Measurements from ENCODE around the gene PPP2R5E.

PPP2R5E gene

DNA sequence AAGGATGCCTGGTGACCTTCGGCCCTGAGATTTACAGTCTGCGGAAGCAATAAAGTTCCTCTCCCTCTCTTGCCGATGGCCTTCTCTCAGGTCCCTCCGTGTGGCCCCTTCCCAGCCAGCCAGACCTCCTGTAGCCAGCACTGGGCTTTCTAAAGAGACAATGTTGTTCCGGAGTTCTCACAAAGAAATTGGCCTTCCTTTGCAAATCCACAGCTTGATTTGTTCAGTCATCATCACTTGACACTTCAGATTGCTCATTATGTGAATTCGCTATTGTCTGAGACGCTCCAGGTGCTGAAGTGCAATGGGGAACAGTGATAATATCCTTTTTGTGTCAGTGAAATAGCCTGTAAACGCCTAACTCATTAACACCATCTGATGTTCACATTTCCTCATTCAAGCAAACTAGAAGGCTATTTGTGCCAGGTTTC is 180.8 kb downstream of the PPP2R5E start:
- DNase-seq = no peak

DNA sequence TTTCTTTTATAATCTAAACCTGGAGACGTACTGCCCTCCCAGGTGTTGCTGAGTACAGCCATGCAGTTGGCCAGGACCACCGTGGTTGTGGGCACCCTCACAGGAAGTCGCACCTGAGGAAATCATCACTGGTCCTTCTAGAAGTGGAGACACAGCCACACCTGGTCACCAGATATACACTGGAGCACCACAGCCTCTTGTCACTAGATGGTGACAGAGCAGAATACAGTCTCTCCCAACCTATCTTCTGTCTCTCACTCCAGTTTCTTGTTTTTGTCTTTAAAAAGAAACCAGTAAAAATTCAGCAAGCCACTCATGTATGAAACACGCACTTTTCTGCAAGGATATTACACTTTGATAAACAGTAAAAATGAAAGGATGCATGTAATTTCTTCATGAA is 181.4 kb downstream of the PPP2R5E start:
- no peak for DNase-seq

DNA sequence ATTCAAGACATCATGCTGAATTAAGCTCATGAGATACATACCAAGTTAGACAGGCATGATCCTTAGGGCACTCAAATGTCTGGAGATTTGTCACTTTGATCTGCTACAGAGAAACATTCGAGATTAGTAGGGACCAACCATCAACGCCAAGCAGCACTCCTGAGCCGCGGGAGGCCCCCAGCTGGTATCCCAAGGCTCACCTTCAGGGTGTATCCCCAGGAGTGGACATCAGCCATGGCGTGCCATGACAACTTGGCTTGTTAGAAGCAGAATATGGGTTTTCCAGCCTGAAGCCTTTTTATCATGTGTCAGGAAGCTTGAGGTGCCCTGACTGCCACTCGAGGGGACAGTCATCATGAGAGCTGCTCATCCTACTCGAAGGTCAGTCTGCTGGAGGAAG is 185.3 kb downstream of the PPP2R5E start:
- DNase-seq = no peak

DNA sequence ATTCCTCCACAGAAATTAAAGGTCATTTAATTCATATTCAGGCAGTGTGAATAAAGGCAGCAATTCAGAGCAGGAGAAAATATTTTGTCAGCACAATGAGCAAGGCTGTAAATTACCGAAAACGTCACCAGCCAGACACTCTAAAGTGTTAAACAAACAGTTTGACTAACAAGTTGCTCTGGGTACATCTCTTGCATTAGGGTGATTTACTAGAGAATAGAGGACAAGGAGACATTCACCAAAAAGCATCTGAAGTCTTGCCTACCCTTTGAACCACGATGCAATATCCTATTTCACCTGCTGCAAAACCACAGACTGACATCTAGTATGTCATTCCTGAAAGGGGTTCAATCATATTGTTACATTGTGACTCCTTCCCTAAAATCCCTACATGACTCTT is 197.4 kb downstream of the PPP2R5E start:
- DNase-seq = no peak

DNA sequence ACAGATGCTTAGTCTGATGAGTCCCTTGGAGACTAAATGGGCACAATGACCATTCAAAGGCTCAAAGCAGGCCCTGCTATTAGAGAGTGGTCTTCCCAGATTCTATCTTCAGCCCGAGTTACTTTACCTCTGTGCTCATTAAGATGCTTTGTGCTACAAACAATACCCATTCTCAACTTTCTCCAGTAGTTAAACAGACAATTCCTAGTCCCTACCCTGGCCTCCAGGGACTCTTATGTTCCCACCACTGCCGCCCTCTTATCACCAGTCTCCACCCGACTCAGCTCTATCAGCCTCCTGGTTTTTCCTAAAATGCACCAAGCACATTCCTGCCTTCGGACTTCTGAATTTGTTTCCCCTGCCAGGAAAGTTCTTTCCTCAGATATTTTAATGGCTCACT is 198.8 kb downstream of the PPP2R5E start:
- DNase-seq = no peak

DNA sequence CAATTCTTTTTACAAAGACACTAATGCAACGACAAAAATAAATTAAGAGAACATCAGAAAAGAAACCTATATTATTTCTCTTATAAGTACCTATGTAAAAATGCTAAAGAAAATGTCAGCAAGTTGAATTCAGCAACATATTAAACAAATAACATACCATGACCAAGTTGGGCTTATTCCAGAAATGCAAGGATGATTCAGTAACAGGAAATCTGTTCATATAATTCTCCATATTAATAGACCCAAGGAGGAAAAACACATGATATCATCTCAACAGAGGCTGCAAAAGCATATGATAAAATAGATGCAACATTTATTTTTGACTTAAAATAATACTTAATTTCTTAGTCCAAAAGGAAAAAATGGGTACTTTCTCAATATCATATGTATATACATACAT is 199.3 kb downstream of the PPP2R5E start:
- no peak for DNase-seq

DNA sequence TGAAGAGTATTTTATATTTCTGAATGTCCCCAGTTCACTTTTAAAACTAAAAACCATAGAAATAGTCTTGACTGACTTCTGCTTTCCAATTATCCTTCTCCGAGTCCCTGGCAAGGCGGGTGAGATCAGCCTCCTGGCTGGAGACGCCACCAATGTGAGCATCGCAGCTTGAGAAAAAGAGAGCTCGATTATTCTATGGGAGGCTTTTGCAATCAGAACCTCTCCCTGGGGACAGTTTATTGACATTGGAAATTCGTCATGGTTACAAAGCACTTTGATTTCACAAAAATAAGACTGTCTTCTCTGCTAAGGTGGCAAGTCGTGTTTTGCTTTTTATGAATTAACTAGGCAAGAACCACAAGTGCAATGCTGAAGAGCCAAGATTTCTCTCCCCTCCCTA is 200.8 kb downstream of the PPP2R5E start:
- no peak for DNase-seq

DNA sequence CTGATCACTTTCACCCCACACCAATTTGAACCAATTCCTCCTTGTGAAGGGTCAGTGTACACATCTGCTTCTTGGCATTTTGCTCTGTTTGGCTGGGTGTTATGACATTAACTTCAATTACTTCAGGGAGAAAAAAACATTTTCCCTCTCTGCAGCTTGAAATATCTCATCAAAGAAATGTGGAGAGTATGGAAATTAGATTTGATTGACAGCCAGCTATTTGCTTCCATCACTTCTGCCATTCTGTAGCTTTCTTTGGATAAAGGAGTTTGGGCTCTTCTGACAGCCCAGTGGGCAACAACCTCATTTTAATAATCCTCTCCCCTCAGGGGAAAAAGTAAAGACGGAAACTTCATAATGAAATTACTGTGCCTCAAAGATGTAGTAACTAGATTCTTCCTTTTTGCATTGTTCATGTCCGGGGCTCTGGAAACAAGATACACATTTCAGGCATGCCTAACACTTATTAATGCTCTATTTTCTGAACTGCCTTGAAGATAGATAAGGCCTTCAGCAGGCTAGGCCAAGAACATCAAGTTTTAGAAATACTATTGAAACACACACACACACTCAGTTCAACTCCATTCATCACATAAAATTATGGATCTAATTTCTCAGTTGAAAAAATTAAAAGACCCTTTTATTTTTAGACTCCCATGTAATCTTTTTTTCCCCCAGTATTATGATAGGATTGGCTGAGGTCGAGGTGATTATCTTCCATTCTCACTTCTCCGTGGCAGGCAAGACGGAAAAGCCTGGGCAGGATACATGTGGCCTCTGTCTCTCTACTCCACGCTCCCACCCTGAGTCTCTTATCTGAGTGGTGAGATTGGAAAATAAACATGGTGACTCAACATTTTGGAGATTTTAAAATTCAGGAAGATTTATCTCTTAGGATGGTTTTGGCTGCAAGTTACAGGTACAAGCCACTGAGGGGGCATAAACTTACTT is 214.1 kb downstream of the PPP2R5E start:
- no peak for DNase-seq

DNA sequence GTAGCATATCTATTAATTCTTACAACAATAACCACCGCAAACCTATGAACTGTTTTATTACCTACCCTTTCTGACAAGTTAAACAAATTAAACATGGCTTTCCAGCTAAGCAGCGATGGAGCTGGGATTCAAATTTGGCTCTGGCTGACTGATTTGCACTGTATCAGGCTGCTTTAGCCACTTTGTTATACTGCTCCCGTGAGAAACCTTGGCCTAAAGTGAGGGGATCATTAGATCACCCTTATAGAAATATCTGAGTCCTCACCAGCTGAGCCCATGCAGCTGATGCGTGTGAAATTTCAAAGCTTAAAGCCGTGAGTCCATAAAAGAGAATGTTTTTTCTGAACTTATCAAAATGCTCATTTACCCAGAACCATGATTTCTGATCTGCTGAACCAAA is 216.3 kb downstream of the PPP2R5E start:
- no peak for DNase-seq

DNA sequence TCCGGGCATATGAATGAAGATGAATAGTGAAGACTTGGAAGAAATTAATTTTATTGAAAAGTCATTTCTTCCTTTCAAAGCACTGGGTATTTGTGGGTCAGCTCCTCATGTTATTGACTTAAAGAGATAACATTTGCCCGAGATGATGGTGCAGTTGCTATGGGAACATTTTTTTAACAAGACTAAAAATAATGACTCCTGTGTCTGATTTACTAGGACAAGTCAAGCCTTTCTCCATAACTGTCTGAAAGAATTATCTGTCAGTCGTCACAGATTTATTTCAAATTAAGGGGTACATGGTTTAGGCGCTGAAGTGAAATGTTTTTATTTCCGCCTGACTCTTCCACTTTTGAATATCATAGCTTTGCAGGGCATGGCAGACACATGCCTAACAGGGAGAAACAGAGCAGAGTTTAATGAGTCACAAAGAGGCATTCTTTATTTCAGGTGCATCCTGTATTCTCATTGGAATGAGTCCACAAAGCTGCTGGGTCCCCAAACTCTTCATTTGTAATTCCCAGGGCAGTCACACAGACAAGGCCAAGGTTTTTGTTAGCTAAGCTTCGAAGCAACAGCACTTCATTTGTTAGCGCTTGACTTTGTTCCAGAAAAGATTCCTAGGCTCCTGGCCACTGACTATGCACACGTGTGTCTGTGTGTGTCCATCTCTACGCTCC is 220.1 kb downstream of the PPP2R5E start:
- no peak for DNase-seq

DNA sequence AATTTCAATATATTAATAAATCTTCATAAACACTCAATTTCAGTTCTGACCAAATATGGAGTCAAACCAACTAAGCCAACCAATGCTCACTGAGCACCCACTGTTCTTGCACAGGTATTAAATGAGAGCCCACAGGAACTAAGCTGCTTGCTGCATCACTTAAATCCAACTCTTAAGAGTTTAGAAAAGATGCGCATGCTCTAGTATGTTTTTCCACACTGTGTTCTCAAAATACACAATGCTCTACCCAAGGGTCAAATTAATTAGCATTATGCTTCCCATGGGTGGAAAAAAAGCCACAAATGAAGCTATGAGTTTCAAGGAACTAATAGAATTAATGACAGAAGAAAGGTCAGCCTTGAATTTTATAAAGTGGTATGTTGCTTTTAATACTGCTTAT is 220.7 kb downstream of the PPP2R5E start:
- no peak for DNase-seq
